Keratinocyte (primary cell): Measurements from ENCODE around the gene PRLR. TPM values are rescaled to one million over a fixed set of nuclear protein-coding genes. Genes with fewer than 3 reads are reported as not detected.

Experiments
- DNase-seq: peaks from one replicate; pipeline ENCODE4 v3.0.0-alpha.2; 2011; ENCODE audit warnings: low read depth, missing footprints, low spot score
- FAIRE-seq: peaks from 2 replicates; lab custom pipeline; 2011; peaks lifted over from hg19 to GRCh38; lab: Jason Lieb, UNC
- H2AFZ ChIP-seq: 2 replicates; pipeline ENCODE4 v1.6.0; 2012; ENCODE audit warnings: low read length, control low read depth, inconsistent platforms; ENCODE audit not compliant: control insufficient read depth
- H3K27ac ChIP-seq: 2 replicates; pipeline ENCODE4 v1.5.1; 2011; ENCODE audit warnings: low read length; ENCODE audit not compliant: control insufficient read depth, insufficient read depth
- H3K27me3 ChIP-seq: 3 replicates; pipeline ENCODE4 v1.6.0; 2011; ENCODE audit warnings: low read length; ENCODE audit not compliant: control insufficient read depth, insufficient read depth; ENCODE audit errors: extremely low read depth
- H3K36me3 ChIP-seq, 2 experiments: 2 replicates in 1 of 2; 3 replicates in 1 of 2; pipeline ENCODE4 v1.5.1; 2011; ENCODE audit warnings: low read length in 2 of 2, mild to moderate bottlenecking in 1 of 2; ENCODE audit not compliant: control insufficient read depth in 2 of 2, insufficient read depth in 2 of 2; ENCODE audit errors: extremely low read depth in 1 of 2
- H3K4me1 ChIP-seq: 3 replicates; pipeline ENCODE4 v1.5.1; 2011; ENCODE audit warnings: low read length; ENCODE audit not compliant: control insufficient read depth, insufficient read depth; ENCODE audit errors: extremely low read depth
- H3K4me2 ChIP-seq: 3 replicates; pipeline ENCODE4 v1.6.0; 2011; ENCODE audit warnings: low read depth, low read length; ENCODE audit not compliant: control insufficient read depth, insufficient read depth; ENCODE audit errors: extremely low read depth
- H3K4me3 ChIP-seq, 3 experiments: fragments of 200-600 bp in 1 of 3; sonication (generic) in 1 of 3; 2 replicates in 2 of 3; 3 replicates in 1 of 3; pipeline ENCODE4 v1.5.1; 2011 to 2016; ENCODE audit warnings: low read length in 3 of 3, mild to moderate bottlenecking in 3 of 3, control low read depth in 2 of 3, inconsistent platforms in 1 of 3, low read depth in 1 of 3, mixed read lengths in 1 of 3, mixed run types in 1 of 3, moderate library complexity in 1 of 3; ENCODE audit not compliant: control insufficient read depth in 2 of 3, insufficient read depth in 2 of 3; ENCODE audit errors: extremely low read depth in 1 of 3
- H3K79me2 ChIP-seq: 2 replicates; pipeline ENCODE4 v1.6.0; 2012; ENCODE audit warnings: low read length; ENCODE audit not compliant: control insufficient read depth, insufficient read depth
- H3K9ac ChIP-seq: 3 replicates; pipeline ENCODE4 v1.6.0; 2011; ENCODE audit warnings: low read length; ENCODE audit not compliant: control insufficient read depth, insufficient read depth; ENCODE audit errors: extremely low read depth
- H3K9me1 ChIP-seq: 3 replicates; pipeline ENCODE4 v1.6.0; 2011; ENCODE audit warnings: low read length; ENCODE audit not compliant: control insufficient read depth, insufficient read depth; ENCODE audit errors: extremely low read depth
- H3K9me3 ChIP-seq: 2 replicates; pipeline ENCODE4 v1.5.1; 2012; ENCODE audit warnings: low read depth, low read length; ENCODE audit not compliant: control insufficient read depth
- H4K20me1 ChIP-seq: 3 replicates; pipeline ENCODE4 v1.6.0; 2011; ENCODE audit warnings: low read length; ENCODE audit not compliant: control insufficient read depth, insufficient read depth; ENCODE audit errors: extremely low read depth
- CTCF ChIP-seq, 3 experiments: IDR thresholded peaks in 1 of 3; conservative IDR thresholded peaks in 1 of 3; optimal IDR thresholded peaks in 1 of 3; 2 replicates in 2 of 3; 3 replicates in 1 of 3; pipeline versions ENCODE3 to v1.5.1; 2011; ENCODE audit warnings: low read length in 3 of 3, mild to moderate bottlenecking in 3 of 3, moderate library complexity in 2 of 3, control low read depth in 1 of 3, inconsistent platforms in 1 of 3; ENCODE audit not compliant: insufficient read depth in 2 of 3; ENCODE audit errors: extremely low read depth in 1 of 3
- EZH2 ChIP-seq: IDR thresholded peaks from one replicate; pipeline ENCODE4 v1.6.1; 2012; ENCODE audit warnings: inconsistent platforms, mild to moderate bottlenecking, low read length, moderate library complexity
- dilution Hi-C: fragments of 300-500 bp; cut with MboI; formaldehyde crosslinking; loops from one replicate; pipeline ENCODE4 v1.7.0; 2020; ENCODE audit warnings: low sequenced_read_pairs; ENCODE audit not compliant: extremely low pct_ligation_motif_present
- polyA plus RNA-seq, 5 experiments: library from polyadenylated mRNA; depleted of rRNA in 3 of 5; stranded (reverse) in 3 of 5; stranded (forward) in 1 of 5; unstranded in 1 of 5; fragments of >200 nt; gene quantifications; 1 replicate in 1 of 5; 2 replicates in 3 of 5; 3 replicates in 1 of 5; pipeline versions ENCODE4 v1.2.1 to v1.2.3, GENCODE V29; 2011 to 2012; ENCODE audit warnings: missing spikeins in 2 of 5, low read depth in 1 of 5, low replicate concordance in 1 of 5

The PRLR gene
- polyA plus RNA-seq, 1 donor (not counting 4 experiments of a cell fraction or from before 2014, with no cell fraction given) = 0.04 TPM

GRCh38 chr5:35136386-35136785 is 93.9 kb downstream of the PRLR start:
- no peak overlapping the region for H3K4me3 ChIP-seq
- H3K36me3 ChIP-seq = no peaks in the 10 kb centered on the region
- H2AFZ ChIP-seq = no peak overlapping the region
- peak; percentile 35 for DNase-seq
- H3K27ac ChIP-seq = no peak overlapping the region
- H4K20me1 ChIP-seq = no peaks in the 10 kb centered on the region
- H3K9me3 ChIP-seq = no peaks in the 10 kb centered on the region
- H3K79me2 ChIP-seq = no peaks in the 10 kb centered on the region
- TF ChIP-seq EZH2 (no peak), CTCF (optimal IDR thresholded peaks at IDR 0.05 in 1 of 3, IDR thresholded peaks at IDR 0.05 in 1 of 3, conservative IDR thresholded peaks at IDR 0.05 in 1 of 3; ENCODE audit: extremely low read depth in 1 of 3, insufficient read depth in 2 of 3, low read length in 3 of 3) (no peak)
- peak; percentile 65 for FAIRE-seq
- H3K9me1 ChIP-seq = no peaks in the 10 kb centered on the region
- no peaks in the 10 kb centered on the region for H3K27me3 ChIP-seq
- H3K4me1 ChIP-seq = peaks cover 3% of the 10 kb centered on the region
- peak overlapping the region; percentile 25 for H3K4me2 ChIP-seq
- no peak overlapping the region for H3K9ac ChIP-seq
- dilution Hi-C loops = no loop called here

- no peaks in the 10 kb centered on the region for H3K9me1 ChIP-seq
- no peaks in the 10 kb centered on the region for H4K20me1 ChIP-seq
- TF ChIP-seq CTCF (optimal IDR thresholded peaks at IDR 0.05 in 1 of 3, IDR thresholded peaks at IDR 0.05 in 1 of 3, conservative IDR thresholded peaks at IDR 0.05 in 1 of 3; ENCODE audit: extremely low read depth in 1 of 3, insufficient read depth in 2 of 3, low read length in 3 of 3) (no peak), EZH2 (no peak)
- no peak for DNase-seq
- H3K79me2 ChIP-seq = no peaks in the 10 kb centered on the region
- dilution Hi-C loops = no loop called here
- H3K27ac ChIP-seq = no peak overlapping the region
- H3K27me3 ChIP-seq = no peaks in the 10 kb centered on the region
- no peaks in the 10 kb centered on the region for H3K9me3 ChIP-seq
- no peak overlapping the region for H3K4me2 ChIP-seq
- no peak overlapping the region for H3K9ac ChIP-seq
- H3K36me3 ChIP-seq = no peaks in the 10 kb centered on the region
- no peak for FAIRE-seq
- peaks cover 3% of the 10 kb centered on the region for H3K4me1 ChIP-seq
- no peak overlapping the region for H2AFZ ChIP-seq
- no peak overlapping the region for H3K4me3 ChIP-seq
These were observed 95.0 kb downstream of the PRLR start for GRCh38 chr5:35135239-35135700.
